MCF 10A (cell line): ENCODE measurements around the gene DUSP7. TPM values are rescaled to one million over a fixed set of nuclear protein-coding genes. Genes with fewer than 3 reads are reported as not detected.

ENCODE experiments used
- total RNA-seq: library from RNA; stranded (reverse); gene quantifications from 2 replicates; pipeline ENCODE4 v1.2.3, GENCODE V29; 2022

DUSP7 gene
- total RNA-seq, 1 experiment from 2014 or later = 69.1 TPM

Other genes starting within 250 kb of the DUSP7 start
- not detected in 2 replicates for gene IQCF2, start 195.0 kb downstream of the DUSP7 start, total RNA-seq
- not detected in 2 replicates for gene IQCF5, start 181.0 kb downstream of the DUSP7 start, total RNA-seq
- gene IQCF1, start 153.2 kb downstream of the DUSP7 start, total RNA-seq = not detected in 2 replicates
- 60.8 and 80.2 TPM in 2 replicates for gene RRP9, start 114.7 kb downstream of the DUSP7 start, total RNA-seq
- 19.4 and 25.5 TPM in 2 replicates for gene PARP3, start 114.2 kb downstream of the DUSP7 start, total RNA-seq
- not detected in 2 replicates for gene GPR62, start 101.2 kb downstream of the DUSP7 start, total RNA-seq
- 26.4 TPM in 2 replicates for gene PCBP4, start 89.1 kb downstream of the DUSP7 start, total RNA-seq
- 48.9 and 49.8 TPM in 2 replicates for gene ABHD14B, start 82.5 kb downstream of the DUSP7 start, total RNA-seq
- gene ABHD14A, start 81.5 kb downstream of the DUSP7 start, total RNA-seq = 4.0 and 8.1 TPM in 2 replicates
- 109 and 164 TPM in 2 replicates for gene ACY1, start 73.0 kb downstream of the DUSP7 start, total RNA-seq
- gene RPL29, start 60.7 kb downstream of the DUSP7 start, total RNA-seq = 1,551 and 1,602 TPM in 2 replicates
- gene POC1A, start 97.9 kb upstream of the DUSP7 start, total RNA-seq = 7.5 and 9.8 TPM in 2 replicates
- gene ALAS1, start 141.6 kb upstream of the DUSP7 start, total RNA-seq = 29.2 and 35.7 TPM in 2 replicates
- not detected in 2 replicates for gene TLR9, start 169.1 kb upstream of the DUSP7 start, total RNA-seq
- 30.5 and 47.0 TPM in 2 replicates for gene TWF2, start 182.6 kb upstream of the DUSP7 start, total RNA-seq
- gene PPM1M, start 189.2 kb upstream of the DUSP7 start, total RNA-seq = 10.4 and 14.0 TPM in 2 replicates
- gene WDR82, start 222.1 kb upstream of the DUSP7 start, total RNA-seq = 60.7 and 62.5 TPM in 2 replicates
- gene GLYCTK, start 231.3 kb upstream of the DUSP7 start, total RNA-seq = 17.6 and 20.5 TPM in 2 replicates